A172 (cell line): ENCODE results near the gene CLEC16A. TPM values are rescaled to one million over a fixed set of nuclear protein-coding genes. Genes with fewer than 3 reads are reported as not detected.

ENCODE experiments used
- DNase-seq: peaks from one replicate; pipeline ENCODE4 v3.0.0-alpha.2; 2015; ENCODE audit warnings: low spot score
- total RNA-seq: library from RNA; depleted of rRNA; stranded (reverse); fragments of >200 nt; shearing (Covaris generic); gene quantifications from 2 replicates; pipeline ENCODE4 v1.2.3, GENCODE V29; 2014

The CLEC16A gene
- total RNA-seq, 1 experiment from 2014 or later, result 17.3 TPM

GRCh38 chr16:11016993-11017392 is 72.6 kb downstream of the CLEC16A start:
- DNase-seq, result peak; percentile 82

GRCh38 chr16:11017499-11017898 is 73.1 kb downstream of the CLEC16A start:
- DNase-seq, result no peak

- DNase-seq, result no peak
These were observed 76.0 kb downstream of the CLEC16A start for GRCh38 chr16:11020388-11020787.

DNA sequence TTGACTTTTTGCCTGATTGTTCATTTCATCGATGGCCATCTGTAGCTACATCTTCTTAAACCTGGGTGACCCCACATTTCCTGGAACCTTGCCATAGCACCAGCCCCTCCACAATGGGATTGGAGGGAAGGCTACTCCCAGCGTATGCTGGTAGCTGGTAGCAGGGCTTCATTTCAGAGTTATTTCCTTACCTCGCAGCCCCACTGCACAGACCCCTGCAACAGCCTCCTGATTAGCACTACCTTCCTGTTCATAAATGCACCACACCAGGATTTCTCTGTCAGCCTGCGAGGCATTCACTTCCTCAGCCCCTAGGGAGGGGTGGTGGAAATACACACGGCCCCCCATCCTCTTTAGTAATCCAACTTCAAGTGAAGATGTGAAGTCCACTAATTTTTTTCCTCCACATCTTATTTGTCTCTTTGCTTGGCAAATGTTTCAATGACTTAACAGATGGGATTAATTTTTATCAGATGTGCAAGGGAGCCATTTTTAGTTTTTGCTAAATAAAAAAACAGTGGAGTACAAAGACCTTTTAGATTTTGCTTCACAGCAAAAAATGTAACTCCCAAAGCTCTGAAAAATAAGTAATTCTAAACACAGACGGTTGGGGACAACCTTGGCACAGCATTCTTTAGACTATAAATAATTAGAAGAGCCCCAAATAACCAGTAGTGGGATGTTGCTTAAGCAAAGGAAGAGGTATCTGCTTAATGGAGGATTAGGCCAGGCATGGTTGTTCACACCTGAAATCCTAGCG is 76.6 kb downstream of the CLEC16A start:
- no peak for DNase-seq

DNA sequence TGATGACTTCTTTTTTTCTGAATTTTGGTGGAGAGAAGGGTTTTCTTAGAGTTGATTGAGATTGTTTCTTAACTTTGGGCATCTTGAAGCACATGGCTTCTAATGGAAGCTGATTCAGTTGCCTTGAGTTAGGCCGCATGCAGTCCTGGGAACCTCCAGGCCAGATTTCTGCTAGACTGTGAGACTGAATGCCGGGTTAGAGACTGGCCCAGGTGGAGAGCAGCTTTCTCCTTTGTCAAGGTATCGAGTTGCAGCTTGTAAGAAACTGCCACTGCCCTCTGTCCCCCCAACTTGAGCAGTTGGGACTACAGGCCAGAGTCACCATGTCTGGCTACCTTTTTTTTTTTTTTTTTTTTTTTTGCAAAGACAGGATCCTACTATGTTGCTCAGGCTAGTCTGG is 77.6 kb downstream of the CLEC16A start:
- no peak for DNase-seq

DNA sequence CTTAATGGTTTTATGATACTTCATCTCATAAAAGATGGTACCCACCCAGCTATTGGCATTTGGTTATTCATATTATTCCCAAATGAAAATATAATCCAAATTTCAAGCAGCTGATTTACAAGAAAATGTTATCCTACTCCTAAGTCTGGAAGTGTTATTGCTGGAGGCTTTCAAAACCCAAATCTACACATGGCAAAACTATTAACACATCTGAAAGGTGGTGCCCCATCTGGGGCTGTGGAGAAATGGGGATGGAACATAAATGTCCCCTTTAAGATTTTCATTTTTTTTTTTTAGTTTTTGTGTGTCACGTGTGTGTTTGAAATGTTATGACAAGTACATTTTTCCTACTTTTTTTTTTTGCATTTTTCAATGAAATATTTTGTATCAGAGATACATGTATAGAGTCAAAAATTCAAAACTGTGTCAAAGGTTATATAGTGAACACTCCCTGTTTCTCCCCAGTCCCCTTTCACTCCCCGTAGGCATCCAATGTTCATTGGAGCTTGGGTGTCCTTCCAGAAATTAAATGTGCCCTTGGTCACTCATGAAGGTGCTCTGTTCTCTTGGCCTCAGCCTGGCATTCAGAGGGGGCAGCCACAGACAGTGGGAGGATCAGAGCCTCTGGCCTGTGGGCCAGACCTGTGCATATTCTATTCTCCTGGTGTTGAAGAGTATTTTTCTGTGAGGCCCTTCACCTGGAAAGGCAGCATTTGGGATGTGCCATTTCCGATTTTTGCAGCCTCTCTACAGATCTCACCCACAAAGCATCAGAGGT is 79.1 kb downstream of the CLEC16A start:
- no peak for DNase-seq

DNA sequence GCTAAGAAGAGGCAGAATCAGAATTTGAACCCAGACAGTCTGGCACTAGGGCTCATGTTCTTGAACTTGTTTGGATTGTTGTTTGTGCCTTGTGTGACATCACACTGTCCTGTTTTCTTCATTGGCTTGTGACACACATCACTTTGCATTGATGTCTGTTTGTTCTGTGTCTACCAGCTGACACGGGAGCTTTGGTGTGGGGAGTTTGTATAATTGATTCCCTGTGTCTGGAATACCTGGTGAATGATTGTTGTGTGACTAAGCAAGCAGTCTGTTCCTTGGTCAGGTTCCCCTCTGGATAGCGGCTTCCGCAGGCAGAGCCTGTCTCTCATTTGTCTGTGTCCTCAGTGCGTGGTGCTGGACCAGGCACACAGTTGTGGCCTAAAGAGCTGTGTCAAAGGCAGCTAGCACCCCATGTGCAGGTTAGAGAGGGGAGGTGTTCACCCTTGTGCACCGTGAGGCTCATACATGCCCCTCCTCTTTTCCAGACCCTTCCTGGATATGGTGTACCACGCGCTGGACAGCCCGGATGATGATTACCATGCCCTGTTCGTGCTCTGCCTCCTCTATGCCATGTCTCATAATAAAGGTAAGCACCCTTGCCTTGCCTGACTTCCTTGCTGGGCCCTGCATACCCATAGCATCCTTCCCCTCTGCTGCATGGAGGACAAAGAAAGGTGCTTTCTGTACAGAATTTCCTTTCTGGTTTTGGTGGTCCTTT is 80.1 kb downstream of the CLEC16A start:
- no peak for DNase-seq

GRCh38 chr16:11025120-11025531 is 80.8 kb downstream of the CLEC16A start:
- no peak for DNase-seq

- no peak for DNase-seq
These were observed 85.6 kb downstream of the CLEC16A start for GRCh38 chr16:11029948-11030347.

GRCh38 chr16:11030990-11031510 is 86.7 kb downstream of the CLEC16A start:
- no peak for DNase-seq

- DNase-seq, result no peak
These were observed 87.9 kb downstream of the CLEC16A start for GRCh38 chr16:11032000-11032921.

GRCh38 chr16:11032922-11033291 is 88.5 kb downstream of the CLEC16A start:
- no peak for DNase-seq

DNA sequence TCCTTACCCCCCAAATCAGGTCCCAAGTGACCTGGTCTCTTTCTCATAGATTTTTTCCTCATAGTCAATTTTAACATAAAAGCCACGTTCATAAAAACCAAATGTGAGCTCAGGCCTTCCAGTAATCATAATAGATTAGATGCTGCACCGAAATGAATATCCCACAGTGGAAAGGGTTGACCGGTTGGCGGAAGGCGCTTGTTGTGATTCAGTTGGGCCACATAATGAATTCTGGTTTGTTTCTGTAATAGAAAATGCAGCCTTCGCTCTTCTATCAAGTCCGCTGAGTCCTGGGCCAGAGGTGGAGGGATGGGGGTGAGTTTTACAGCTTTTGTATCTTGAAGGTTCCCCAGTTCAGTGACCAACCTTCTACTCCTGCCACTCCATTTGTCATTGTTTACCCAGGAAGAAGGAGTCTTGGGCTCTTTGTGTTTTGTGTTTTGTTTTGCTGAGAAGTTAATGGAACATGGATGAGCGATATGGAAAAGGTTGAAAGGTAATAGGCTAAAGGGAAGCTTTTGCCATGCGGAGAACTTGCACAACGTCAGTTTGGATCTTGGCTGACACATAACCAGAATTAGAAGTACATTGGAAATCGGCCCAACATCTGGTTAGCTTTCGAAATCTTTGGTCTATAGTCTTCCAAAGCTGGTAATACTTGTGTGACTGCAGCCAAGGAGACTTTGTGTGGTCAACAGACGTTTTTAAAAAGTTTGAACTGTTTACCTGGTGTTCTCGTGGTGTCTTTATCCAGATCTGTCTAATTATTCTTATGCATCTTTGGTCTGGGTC is 89.5 kb downstream of the CLEC16A start:
- no peak for DNase-seq

- no peak for DNase-seq
These were observed 90.1 kb downstream of the CLEC16A start for GRCh38 chr16:11034481-11034931.

- DNase-seq, result no peak
These were observed 90.7 kb downstream of the CLEC16A start for GRCh38 chr16:11035096-11035495.

GRCh38 chr16:11036040-11036439 is 91.7 kb downstream of the CLEC16A start:
- DNase-seq, result no peak

- DNase-seq, result no peak
These were observed 92.6 kb downstream of the CLEC16A start for GRCh38 chr16:11036868-11037410.

GRCh38 chr16:11038305-11038704 is 93.9 kb downstream of the CLEC16A start:
- no peak for DNase-seq

- no peak for DNase-seq
These were observed 94.4 kb downstream of the CLEC16A start for GRCh38 chr16:11038777-11039176.

- no peak for DNase-seq
These were observed 95.4 kb downstream of the CLEC16A start for GRCh38 chr16:11039726-11040125.
